ENCODE data around the gene PLA2G2C.

- TF ChIP-seq CTCF (IDR thresholded peaks at IDR 0.05; ENCODE audit: low read depth, low read length) (no peak), EZH2phosphoT487 (IDR thresholded peaks at IDR 0.05; ENCODE audit: low read depth) (no peak)
Measured at GRCh38 chr1:20123722-20124455, 62.4 kb downstream of the PLA2G2C start.
